ENCODE measurements around the gene ZW10.
"Not testable (repeated sequence)": the region's sequence is repeated elsewhere in the genome, so short reads cannot be mapped to it uniquely, and the experiment has no call there.

Gene ZW10

DNA sequence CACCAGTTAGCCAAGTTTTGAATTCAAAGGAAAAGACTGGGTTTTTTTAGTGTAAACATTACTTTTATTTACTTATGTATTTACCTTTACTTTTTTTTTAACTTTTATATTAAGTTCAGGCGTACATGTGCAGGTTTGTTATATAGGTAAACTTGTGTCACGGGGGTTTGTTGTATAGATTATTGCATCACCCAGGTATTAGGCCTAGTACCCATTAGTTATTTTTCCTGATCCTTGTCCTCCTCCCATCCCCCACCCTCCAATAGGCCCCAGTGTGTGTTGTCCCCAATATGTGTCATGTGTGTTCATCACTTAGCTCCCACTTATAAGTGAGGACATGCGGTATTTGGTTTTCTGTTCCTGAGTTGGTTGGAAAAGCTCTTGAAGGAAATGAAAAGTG is 20.6 kb downstream of the ZW10 start:
- no peak for DNase-seq (ENCODE audit: low read depth)

DNA sequence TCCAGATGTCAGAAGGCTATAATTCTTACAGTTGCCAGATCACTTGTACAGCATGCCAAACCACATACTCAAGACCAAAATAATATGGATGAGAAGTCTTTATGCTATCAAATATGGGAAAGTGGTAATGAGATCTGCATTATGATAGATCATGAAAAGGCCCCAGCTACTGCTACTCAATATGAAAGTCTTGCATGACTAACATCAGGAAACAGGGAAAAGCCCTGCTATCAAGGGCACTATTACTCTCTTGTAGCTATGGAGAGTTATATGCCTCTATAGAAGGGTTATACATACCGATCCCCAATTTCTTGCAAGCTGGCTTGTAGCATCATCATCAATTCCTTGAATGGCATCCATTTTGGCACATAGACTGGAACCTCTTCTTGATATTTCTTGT is 37.2 kb downstream of the ZW10 start:
- DNase-seq (ENCODE audit: low read depth), result no peak

DNA sequence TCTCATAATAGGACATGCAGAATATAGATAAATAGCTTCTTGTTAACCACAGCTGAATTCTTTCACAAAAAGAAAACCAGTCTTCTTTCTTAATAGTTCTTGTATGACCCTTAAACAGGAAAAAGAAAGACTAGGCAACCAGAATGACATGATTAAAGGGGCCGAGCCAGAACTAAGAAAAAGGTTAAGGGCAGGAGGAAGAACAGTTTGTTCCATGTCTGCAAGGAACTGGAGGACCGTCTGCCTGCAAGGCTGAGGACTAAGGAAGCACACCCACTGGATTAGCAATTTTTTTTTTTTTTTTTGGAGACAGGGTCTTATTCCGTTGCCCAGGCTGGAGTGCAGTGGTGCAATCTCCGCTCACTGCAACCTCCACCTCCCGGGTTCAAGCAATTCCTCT is 41.4 kb downstream of the ZW10 start:
- no peak for DNase-seq (ENCODE audit: low read depth)

DNA sequence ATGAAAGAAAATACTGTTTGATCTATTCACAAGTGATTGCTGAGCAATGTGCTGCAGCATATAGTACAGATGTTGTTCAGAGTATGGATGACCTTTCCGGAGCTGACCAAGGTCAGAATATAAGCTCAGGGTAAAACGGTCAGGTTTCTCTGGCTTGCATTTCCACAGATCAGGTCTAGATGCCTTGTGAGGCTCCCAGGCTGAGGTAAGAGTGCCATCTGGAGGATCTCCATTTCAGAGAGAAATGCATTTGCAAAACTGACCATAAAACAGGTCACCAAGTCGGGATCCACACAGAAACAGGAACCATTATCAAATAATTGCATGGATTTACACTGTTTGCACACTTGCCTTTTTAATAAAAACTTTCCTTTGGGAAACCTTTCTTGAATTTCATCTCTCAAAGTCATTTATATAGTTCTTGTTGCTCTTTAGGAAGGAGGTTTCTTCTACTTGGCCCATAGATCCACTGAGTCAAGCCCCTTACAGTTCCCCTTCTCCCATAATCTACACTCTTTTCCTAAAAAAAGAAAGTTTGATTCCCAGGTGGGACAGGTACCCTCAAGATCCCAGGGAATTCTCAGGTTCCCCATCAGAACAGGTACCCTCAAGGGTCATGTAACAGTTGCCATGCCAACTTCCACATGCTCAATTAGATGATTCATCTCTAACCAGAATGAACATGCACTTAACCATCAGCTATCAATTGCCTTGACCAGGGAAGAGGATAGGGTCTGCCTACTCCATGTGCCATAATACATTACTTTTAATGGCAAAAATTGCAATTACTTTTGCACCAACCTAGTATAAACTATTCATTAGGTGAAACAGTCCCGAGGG is 42.4 kb downstream of the ZW10 start:
- no peak for DNase-seq (ENCODE audit: low read depth)

DNA sequence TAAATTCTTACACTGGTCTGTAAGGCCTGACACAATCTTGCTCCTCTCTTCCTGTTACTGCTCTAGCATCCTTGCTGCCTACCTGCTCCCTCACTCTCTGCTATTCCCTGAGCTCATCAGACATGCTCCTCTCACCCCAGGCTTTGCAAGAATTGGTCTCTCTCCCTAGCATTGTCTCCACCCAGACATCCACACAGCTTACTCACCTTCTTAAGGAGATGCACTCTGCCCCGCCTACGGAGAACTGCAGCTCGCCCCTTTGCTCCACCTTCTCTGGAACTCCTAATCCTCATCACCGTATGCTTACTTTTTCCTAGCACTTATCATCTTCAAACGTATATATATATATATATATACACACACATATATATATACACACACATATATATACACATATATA is 44.0 kb downstream of the ZW10 start:
- DNase-seq (ENCODE audit: low read depth), result no peak

DNA sequence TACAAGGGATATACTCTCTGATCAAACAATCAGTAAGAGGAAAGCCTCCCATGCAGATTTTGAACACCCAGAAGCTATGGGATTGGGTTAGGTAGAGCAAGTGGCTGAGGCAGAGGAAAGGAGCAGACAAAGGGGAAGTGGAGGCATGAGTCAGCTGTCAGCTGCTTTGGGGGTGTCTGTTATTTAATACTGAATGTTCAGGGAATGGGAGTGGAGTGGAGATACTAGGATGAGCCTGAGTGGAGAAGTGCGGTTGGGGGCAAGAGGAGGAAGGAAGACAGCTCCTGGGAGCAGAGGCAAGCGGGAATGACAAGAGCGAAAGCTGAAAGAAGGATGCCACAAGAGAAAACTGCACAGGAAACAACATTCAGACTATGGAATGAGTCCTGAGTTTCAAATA is 44.7 kb downstream of the ZW10 start:
- no peak for DNase-seq (ENCODE audit: low read depth)

DNA sequence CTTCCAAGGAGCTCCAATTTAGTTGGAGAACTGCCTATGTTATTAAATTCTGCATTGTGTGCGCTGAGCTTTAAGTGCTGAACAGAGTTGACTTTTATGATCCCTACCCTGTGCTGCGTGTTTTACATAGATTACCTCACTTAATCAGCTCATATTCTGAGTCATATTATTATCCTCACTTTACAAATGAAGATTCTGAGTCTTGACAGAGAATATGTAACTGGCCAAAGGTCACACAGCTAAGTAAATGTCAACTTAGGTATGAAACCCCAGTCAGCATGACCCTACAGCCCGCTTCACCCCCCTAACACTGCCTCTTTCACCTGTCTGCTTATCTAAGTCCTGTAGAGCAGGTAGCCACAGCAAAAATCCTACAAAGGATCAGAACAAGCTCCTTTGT is 47.6 kb downstream of the ZW10 start:
- DNase-seq (ENCODE audit: low read depth), result no peak

DNA sequence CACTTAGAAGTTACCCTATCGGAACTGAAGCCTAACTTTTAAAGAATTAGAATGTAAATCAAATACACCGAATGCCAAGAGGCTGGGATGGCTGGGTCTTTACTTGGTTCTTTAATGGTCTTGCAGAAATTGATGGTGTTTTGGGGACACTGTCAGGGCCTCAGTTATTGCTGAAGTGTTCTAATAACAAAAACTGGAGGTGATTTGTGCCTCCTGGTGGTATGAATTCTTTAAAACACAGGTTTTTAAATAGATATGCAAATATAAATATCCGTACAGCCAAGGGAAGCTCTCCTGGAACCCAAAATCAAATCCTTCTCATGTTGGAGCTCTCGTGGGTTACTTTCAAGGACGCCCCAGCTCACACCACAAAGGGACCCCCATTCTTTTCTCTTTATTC is 48.1 kb downstream of the ZW10 start:
- no peak for DNase-seq (ENCODE audit: low read depth)

DNA sequence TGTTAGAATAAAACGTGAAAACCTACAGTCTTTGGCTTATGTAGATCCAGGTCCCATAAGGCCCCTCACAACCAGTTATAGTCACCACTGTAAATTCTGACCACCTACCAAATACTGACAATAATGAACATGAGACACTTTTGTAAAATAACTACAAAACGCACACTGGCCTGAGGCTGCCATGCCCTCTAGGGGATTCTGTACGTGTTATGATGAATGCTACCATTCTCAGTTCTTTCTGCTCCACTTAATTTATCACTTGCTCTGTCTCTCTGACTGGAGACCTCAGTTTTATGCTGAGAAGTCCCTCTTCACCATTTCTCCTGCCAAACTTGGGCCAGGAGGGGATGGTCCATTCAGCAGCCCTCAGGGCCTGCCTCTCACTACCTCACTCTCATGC is 48.7 kb downstream of the ZW10 start:
- DNase-seq (ENCODE audit: low read depth), result no peak

DNA sequence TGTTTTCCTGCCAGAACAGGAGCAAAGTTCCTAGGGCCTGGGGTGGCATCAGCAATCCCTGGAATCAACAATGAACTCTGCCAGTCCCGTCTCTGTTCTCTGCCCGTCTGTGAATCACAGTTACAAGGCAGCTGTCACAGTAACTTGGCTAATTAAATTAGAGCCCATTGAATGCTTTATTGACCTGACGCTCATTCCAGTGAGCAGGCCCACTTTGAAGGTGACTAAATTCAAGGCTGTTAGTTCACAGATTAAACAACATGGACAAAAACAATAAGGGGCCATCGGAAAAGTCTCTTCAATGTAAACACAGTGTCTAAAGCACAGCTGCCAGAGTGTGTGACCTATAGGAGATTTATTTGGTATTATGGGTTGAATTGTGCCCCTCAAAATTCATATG is 49.7 kb downstream of the ZW10 start:
- no peak for DNase-seq (ENCODE audit: low read depth)

DNA sequence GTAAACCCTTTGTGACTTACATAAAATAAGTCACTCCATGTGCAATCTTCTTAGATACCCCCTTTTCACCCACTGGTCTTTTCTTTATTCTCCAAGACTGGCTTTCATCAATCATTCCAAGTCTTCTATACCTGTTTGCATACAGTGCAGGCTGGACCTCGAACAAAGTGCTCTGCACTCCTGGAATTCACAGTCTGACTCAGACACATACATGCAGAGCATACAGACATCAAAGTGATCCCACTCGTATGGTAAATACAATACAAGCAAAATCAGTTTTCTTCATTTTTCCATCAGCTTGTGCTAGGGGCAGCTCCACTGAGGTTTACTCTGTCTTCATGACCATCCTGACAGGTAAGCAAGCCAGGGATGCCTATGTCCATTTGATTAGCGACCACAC is 50.6 kb downstream of the ZW10 start:
- no peak for DNase-seq (ENCODE audit: low read depth)

DNA sequence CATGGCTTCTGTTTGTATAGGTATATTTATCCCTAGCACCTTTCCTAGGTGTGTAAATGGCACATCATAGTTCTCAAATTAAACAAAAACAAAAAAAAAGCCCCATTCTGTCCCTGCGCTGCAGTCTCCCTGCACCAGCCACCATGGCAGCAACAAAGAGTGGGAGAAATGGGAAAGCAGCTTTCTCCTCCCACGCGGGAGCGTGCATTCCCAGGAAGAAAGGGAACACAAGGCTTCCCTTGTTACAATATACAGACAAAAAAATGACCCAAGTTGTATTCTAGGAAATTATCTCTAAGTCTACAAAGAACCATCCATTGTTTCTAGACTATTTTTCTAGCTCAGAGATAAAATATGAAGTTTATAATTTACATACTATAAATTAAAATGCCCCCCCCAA is 51.3 kb downstream of the ZW10 start:
- DNase-seq (ENCODE audit: low read depth), result no peak

DNA sequence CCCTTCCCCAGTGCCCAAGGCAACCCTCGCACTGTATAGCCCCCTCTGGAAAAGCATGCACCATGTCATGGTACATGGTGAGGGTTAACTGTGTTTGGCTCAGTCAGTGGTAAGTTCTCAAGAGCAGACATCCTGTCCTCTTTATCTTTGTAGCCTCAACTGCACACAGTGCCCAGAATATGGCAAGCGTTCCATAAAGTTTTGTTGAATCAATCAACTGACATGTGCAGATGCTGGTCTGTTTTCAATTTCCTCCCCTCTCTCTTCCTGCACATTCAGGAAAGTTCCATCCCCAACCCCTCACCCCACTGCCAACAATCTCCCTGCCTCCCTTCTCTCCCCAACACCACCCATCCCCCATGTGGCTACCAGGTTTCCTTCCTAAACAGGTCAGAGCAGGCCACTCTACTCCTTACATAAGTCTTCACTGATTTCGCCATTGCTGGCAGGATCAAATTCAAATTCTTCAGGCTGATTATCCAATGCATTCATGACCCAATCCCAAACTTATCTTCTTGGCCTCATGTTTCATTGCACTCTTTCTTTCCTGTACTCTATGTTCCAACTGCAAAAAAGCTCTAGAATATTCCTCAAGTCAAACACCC is 51.9 kb downstream of the ZW10 start:
- no peak for DNase-seq (ENCODE audit: low read depth)

DNA sequence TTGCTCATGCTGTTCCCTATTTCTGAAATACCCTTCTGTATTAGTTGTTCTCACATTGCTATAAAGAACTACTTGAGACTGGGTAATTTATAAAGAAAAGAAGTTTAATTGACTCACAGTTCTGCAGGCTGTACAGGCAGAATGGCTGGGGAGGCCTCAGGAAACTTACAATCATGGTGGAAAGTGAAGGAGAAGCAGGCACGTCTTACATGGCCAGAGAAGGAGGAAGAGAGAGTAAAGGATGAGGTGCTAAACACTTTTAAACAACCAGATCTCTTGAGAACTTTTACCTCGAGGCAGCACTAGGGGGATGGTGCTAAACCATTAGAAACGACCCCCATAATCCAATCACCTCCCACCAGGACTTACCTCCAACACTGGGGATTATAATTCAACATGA is 53.0 kb downstream of the ZW10 start:
- not testable (repeated sequence) for DNase-seq (ENCODE audit: low read depth)

DNA sequence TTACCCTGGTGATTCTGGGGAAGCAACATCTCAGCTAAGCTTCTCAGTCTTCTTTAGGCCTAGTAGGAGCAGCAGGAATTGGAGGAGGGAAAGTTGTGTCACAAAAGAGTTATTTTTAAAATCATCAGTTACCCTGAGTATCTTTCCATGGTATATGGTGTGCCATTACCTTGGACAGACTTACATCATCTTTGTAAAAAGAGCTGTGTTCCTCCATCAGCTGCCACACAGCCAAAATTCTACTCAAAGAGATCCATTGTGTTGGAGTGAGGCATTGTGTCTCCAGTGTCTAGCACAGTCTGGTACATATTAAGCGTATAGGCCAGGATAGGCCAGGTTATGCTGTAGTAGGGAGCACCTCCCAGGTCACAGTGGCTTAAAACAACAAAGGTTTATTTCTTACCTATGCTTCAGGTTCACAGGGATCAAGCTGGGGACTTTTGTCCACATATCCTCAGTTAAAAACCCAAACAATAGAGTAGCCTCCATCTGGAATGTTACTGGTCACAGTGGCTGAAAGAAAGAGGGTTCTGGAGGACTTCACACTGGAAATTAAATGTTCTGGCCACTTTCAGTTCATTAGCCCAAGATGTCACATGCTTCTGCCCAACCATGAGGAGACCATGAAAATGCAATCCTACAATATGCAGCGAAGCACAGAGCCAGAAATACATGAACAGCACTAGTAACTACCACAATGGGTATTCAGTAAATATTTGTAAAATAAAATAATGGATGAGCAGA is 57.4 kb downstream of the ZW10 start:
- DNase-seq (ENCODE audit: low read depth), result no peak

DNA sequence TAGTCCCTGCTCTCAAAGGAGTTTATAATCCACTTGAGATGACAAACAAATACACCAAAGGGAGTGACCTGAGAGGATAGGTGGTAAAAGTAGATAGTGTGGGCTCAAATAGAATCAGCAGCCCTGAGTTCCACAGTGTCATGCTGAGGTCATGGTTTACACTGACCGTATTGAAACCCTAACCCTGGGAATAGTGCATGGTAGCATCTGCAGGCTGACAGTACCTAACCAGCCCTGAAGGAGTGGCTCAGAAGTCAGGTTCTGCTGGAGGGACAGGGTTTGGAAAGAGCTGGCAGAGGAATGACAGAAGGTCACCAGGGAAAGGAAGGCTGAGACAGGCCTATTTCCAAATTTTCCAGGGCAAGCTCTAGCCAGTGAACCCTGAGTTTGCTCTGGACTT is 58.2 kb downstream of the ZW10 start:
- DNase-seq (ENCODE audit: low read depth), result no peak

DNA sequence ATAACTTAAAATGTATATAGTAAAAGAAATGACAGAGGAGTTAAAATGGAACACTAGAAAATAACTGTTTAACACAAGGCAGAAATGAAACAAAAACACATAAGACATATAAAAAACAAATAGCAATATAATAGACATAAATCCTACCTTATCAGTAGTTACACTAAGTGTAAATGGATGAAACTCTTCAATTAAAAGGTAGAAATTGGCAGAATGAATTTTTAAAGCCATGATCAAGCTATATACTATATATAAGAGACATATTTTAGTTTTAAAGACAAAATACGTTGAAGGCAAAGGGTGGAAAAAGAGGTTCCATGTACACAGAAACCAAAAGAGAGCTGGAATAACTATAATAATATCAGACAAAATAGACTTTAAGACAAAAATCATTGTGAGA is 62.5 kb downstream of the ZW10 start:
- DNase-seq (ENCODE audit: low read depth), result no peak

DNA sequence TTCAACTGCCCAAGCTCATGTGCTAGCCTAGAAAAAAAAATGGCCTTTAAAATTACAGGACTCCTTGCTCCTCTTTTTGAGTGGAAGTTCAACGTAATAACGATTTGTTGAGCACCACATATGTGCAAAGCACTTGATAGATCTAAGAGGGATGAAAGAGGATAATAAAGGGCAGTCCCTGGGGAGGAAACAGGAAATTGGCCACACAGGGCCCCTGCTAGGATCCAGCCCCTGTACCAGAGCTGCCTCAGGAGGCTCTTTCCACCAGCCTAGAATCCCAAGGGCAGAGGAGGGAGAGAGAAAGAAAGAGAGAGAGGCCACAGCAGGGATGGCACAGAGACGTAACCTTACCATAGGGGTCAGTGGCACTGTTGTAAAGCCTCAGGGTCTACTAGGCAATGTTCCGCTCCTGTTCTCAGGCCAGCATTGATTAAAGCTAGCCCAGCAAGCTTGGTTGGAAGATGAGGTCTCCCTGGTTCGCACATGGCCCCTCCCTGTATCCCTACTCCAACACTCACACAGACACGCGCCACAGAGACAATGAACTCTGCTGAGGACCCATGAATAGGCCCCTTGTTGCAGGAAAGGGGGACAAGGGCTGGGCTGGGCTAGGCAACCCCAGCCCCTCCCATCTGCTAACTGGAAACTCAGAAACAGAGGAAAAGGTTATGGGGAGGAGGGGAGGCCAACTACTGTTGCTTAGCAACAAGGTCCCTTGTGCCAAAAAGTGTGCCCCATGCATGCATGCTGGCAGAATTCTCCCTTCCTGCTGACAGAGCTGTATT is 67.4 kb downstream of the ZW10 start, which contains the start of gene TMPRSS5:
TMPRSS5 (minus strand) TSS at position 438 of the 785 bp plus-strand sequence; CDS start at position 354, 84 bp downstream.
- no peak for DNase-seq (ENCODE audit: low read depth)

DNA sequence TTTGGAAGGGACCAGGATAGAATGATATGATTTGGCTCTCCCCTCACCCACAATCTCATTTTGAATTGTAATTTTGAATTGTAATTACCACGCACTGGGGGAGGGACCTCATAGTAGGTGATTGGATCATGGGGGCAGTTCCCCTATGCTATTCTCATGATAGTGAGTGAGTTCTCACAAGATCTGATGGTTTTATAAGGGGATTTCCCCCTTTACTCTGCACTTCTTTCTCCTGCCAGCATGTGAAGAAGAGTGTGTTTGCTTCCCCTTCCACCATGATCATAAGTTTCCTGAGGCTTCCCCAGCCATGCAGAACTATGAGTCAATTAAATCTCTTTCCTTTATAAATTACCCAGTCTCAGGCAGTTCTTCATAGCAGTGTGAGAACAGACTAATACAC is 69.9 kb downstream of the ZW10 start:
- DNase-seq (ENCODE audit: low read depth), result not testable (repeated sequence)

DNA sequence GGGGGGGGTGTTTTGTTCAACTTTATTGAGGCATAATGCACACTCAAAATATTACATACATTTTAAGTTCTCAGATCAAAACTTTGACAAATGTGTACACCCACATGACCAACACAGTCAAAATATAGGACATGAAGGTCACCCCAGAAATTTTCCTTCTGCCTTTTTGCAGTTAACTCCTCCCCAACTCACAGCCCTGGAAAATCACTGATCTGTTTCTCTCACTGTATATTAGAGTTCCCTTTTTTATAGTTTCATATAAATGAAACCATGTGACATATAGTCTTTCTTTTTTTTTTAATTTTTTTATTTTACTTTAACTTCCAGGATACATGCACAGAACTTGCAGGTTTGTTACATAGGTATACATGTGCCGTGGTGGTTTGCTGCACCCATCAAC is 72.0 kb downstream of the ZW10 start:
- no peak for DNase-seq (ENCODE audit: low read depth)

DNA sequence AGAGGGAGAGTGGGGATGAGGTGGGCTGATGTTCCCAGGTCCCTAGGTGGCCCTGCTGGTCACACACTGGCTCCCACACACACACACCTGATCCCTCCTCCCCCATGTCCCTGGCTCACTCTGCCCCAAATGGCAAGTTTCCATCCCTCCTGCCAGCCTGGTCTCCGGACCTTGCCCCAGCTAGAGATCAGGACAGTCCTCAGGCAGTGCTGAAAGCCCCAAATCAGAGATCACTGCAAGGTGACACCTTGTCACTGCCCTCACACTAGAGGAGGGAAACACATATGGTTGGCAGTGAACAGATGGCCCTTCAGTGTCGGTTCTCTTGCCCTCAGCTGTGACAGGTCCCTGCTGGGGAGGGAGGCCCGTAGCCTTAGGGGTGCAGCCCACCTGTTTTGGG is 75.0 kb downstream of the ZW10 start:
- no peak for DNase-seq (ENCODE audit: low read depth)

DNA sequence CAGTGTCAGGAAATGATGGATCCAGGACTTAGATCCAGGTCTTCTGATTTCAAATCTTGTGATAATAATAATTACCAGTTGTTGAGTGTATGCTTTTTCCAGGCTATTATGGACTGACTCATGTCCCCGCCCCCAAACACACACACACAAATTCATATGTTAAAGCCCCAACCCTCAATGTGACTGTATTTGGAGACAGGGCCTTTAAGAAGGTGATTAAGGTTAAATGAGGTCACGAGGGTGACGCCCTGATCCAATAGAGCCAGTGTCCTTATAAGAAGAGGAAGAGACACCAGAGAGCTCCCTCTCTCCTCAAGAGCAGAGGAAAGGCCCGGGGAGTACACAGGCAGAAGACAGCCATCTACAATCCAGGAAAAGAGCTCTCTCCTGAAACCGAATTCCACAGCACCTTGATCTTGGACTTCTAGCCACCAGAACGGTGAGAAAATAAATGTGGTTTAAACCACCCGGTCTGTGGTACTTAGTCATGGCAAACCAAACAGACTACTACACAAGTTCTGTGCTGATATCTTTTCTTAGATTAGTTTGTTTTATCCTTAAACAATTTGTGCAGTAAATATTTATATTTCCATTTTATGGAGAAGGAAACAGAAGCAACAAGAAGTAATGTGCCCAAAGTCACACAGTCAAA is 75.6 kb downstream of the ZW10 start:
- DNase-seq (ENCODE audit: low read depth), result no peak

All from activated gamma-delta T cell treated with anti-CD3 and anti-CD28 coated beads, Interleukin-2, amount 50 U/mL, for 16 hours (primary cell).